GM12873 (cell line): Measurements from ENCODE around the gene FMO2.

ENCODE experiments used
- CTCF ChIP-seq: IDR thresholded peaks from 2 replicates; pipeline ENCODE4 v1.5.1; 2012; ENCODE audit warnings: low read depth, mild to moderate bottlenecking, moderate library complexity, low read length, control low read depth; ENCODE audit not compliant: insufficient read depth; ENCODE audit errors: missing control alignments

FMO2 gene

GRCh38 chr1:171251952-171252300, 66.8 kb downstream of the FMO2 start:
- no peak for TF ChIP-seq CTCF

- no peak for TF ChIP-seq CTCF
These were observed 67.4 kb downstream of the FMO2 start for GRCh38 chr1:171252482-171252881.

GRCh38 chr1:171254859-171255258, 69.8 kb downstream of the FMO2 start:
- no peak for TF ChIP-seq CTCF

- TF ChIP-seq CTCF = no peak
These were observed 72.0 kb downstream of the FMO2 start for GRCh38 chr1:171256940-171257606.

- no peak for TF ChIP-seq CTCF
These were observed 72.5 kb downstream of the FMO2 start for GRCh38 chr1:171257607-171258076.

GRCh38 chr1:171258429-171258828, 73.3 kb downstream of the FMO2 start:
- TF ChIP-seq CTCF = no peak

GRCh38 chr1:171258943-171259342, 73.8 kb downstream of the FMO2 start:
- TF ChIP-seq CTCF = no peak
